OCI-LY7 (cell line): ENCODE results near the gene AGPAT3. TPM values are rescaled to one million over a fixed set of nuclear protein-coding genes. Genes with fewer than 3 reads are reported as not detected.

Experiments used
- BruUV-seq: library from RNA; stranded (reverse); fragments of 400-500 nt; replicated peaks from 2 replicates; lab custom pipeline; 2021; lab: Mats Ljungman, UMichigan
- CTCF ChIA-PET: fragments of 300-600 bp; sonication (Branson Sonifier 250); formaldehyde crosslinking; loops from one replicate; lab custom pipeline; 2022; ENCODE audit warnings: antibody characterized with exemption; ENCODE audit not compliant: unreplicated experiment; lab: Charles Lee
- POLR2A ChIA-PET: fragments of 300-600 bp; sonication (Branson Sonifier 250); formaldehyde crosslinking; loops from one replicate; lab custom pipeline; 2022; ENCODE audit warnings: antibody characterized with exemption; lab: Charles Lee
- DNase-seq: peaks from one replicate; pipeline ENCODE4 v3.0.0-alpha.2; 2015; ENCODE audit warnings: low spot score
- H2AFZ ChIP-seq: fragments of 200-600 bp; sonication (generic), shearing (Covaris generic); 2 replicates; pipeline ENCODE4 v1.6.1; 2014; ENCODE audit warnings: mild to moderate bottlenecking, antibody characterized with exemption, low read length, moderate library complexity
- H3K27ac ChIP-seq: fragments of 200-600 bp; sonication (generic); 2 replicates; pipeline ENCODE4 v1.5.1; 2014; ENCODE audit warnings: mixed run types, low read depth, mild to moderate bottlenecking, moderate library complexity, low read length, inconsistent platforms; ENCODE audit not compliant: poor library complexity, severe bottlenecking
- H3K36me3 ChIP-seq: fragments of 200-600 bp; sonication (generic); 2 replicates; pipeline ENCODE4 v1.6.1; 2014; ENCODE audit warnings: mild to moderate bottlenecking, antibody characterized with exemption, low read length, moderate library complexity, mixed read lengths; ENCODE audit not compliant: insufficient read depth
- H3K4me1 ChIP-seq: fragments of 200-600 bp; sonication (generic); 2 replicates; pipeline ENCODE4 v1.5.1; 2014; ENCODE audit warnings: mild to moderate bottlenecking, low read length; ENCODE audit not compliant: insufficient read depth, poor library complexity, severe bottlenecking
- H3K4me2 ChIP-seq: fragments of 200-600 bp; sonication (generic); 2 replicates; pipeline ENCODE4 v1.6.1; 2014; ENCODE audit warnings: mild to moderate bottlenecking, low read length
- H3K4me3 ChIP-seq: fragments of 200-600 bp; sonication (generic); 2 replicates; pipeline ENCODE4 v1.5.1; 2014; ENCODE audit warnings: mild to moderate bottlenecking, low read depth, low read length; ENCODE audit not compliant: poor library complexity, severe bottlenecking
- H3K79me2 ChIP-seq: fragments of 200-600 bp; sonication (generic); 2 replicates; pipeline ENCODE4 v1.6.1; 2016; ENCODE audit warnings: low read depth, mild to moderate bottlenecking, low read length, moderate library complexity, mixed read lengths; ENCODE audit not compliant: insufficient read depth
- H3K9me2 ChIP-seq: fragments of 200-600 bp; sonication (generic); 2 replicates; pipeline ENCODE4 v1.6.1; 2016; ENCODE audit warnings: mild to moderate bottlenecking, low read length, mixed read lengths; ENCODE audit not compliant: insufficient read depth
- H3K9me3 ChIP-seq: fragments of 200-600 bp; sonication (generic); 2 replicates; pipeline ENCODE4 v1.6.1; 2014; ENCODE audit warnings: mild to moderate bottlenecking, mixed run types, low read length, mixed read lengths
- H4K20me1 ChIP-seq: fragments of 200-600 bp; sonication (generic); 2 replicates; pipeline ENCODE4 v1.6.1; 2014; ENCODE audit warnings: mild to moderate bottlenecking, antibody characterized with exemption, low read length, moderate library complexity, mixed read lengths; ENCODE audit not compliant: insufficient read depth
- CTCF ChIP-seq: fragments of 200-600 bp; sonication (generic); conservative IDR thresholded peaks from 2 replicates; pipeline ENCODE4 v1.5.1; 2014; ENCODE audit warnings: mild to moderate bottlenecking, antibody characterized with exemption, low read length, moderate library complexity, mixed read lengths
- EZH2phosphoT487 ChIP-seq: fragments of 200-600 bp; sonication (generic); IDR thresholded peaks from 2 replicates; pipeline ENCODE4 v1.6.1; 2018; ENCODE audit warnings: low read depth, borderline replicate concordance, mild to moderate bottlenecking, mixed run types, antibody characterized with exemption, low read length, moderate library complexity, mixed read lengths
- intact Hi-C: fragments of 100-400 bp; cut with micrococcal nuclease; formaldehyde crosslinking; loops from one replicate; pipeline ENCODE4 v1.10.0; 2022; ENCODE audit not compliant: unreplicated experiment
- total RNA-seq, 2 experiments: library from RNA; depleted of rRNA in 1 of 2; stranded (reverse); fragments of >200 nt in 1 of 2; shearing (Covaris generic) in 1 of 2; gene quantifications; 2 replicates each; pipeline ENCODE4 v1.2.3, GENCODE V29; 2014 to 2022

AGPAT3 gene
- total RNA-seq, 2 experiments from 2014 or later, result 9.2 to 33.4 TPM

GRCh38 chr21:43954896-43955295, 89.9 kb downstream of the AGPAT3 start:
- Histone ChIP-seq H3K36me3 (no peaks in the 10 kb centered on the region), H2AFZ (no peak overlapping the region), H3K4me3 (no peak overlapping the region), H3K9me3 (no peaks in the 10 kb centered on the region), H3K4me1 (peaks cover 5% of the 10 kb centered on the region), H4K20me1 (no peaks in the 10 kb centered on the region), H3K27ac (no peak overlapping the region), H3K79me2 (no peaks in the 10 kb centered on the region), H3K9me2 (no peaks in the 10 kb centered on the region), H3K4me2 (no peak overlapping the region)
- no peak for DNase-seq
- intact Hi-C loops, result no loop called here
- ChIA-PET POLR2A (no interaction called here), CTCF (no interaction called here)
- BruUV-seq, result no TSS peak
- no peak for TF ChIP-seq CTCF
- TF ChIP-seq EZH2phosphoT487, result no peak

- H3K4me1 ChIP-seq, result peaks cover 5% of the 10 kb centered on the region
- no peak for DNase-seq
- CTCF ChIA-PET, result no interaction called here
- H3K4me2 ChIP-seq, result no peak overlapping the region
- no peaks in the 10 kb centered on the region for H3K79me2 ChIP-seq
- no peaks in the 10 kb centered on the region for H3K9me3 ChIP-seq
- no peak overlapping the region for H3K4me3 ChIP-seq
- no TSS peak for BruUV-seq
- no peak overlapping the region for H2AFZ ChIP-seq
- no peaks in the 10 kb centered on the region for H3K9me2 ChIP-seq
- H3K27ac ChIP-seq, result no peak overlapping the region
- POLR2A ChIA-PET, result interaction anchor here (0.7 kb wide), 1 partner anchor 294 kb away, joined by 4 read pairs; no protein-coding TSS in a partner anchor
- intact Hi-C loops, result no loop called here
- no peaks in the 10 kb centered on the region for H4K20me1 ChIP-seq
- TF ChIP-seq EZH2phosphoT487 (no peak), CTCF (no peak)
- no peaks in the 10 kb centered on the region for H3K36me3 ChIP-seq
These were observed 91.1 kb downstream of the AGPAT3 start for GRCh38 chr21:43956019-43956669.

GRCh38 chr21:43956670-43957035, 91.6 kb downstream of the AGPAT3 start:
- Histone ChIP-seq H3K4me3 (no peak overlapping the region), H3K27ac (no peak overlapping the region), H2AFZ (no peak overlapping the region), H3K79me2 (no peaks in the 10 kb centered on the region), H3K4me2 (no peak overlapping the region), H3K9me3 (no peaks in the 10 kb centered on the region), H3K9me2 (no peaks in the 10 kb centered on the region), H3K36me3 (no peaks in the 10 kb centered on the region), H4K20me1 (no peaks in the 10 kb centered on the region), H3K4me1 (peaks cover 5% of the 10 kb centered on the region)
- intact Hi-C loops, result no loop called here
- ChIA-PET POLR2A (no interaction called here), CTCF (no interaction called here)
- no peak for DNase-seq
- TF ChIP-seq CTCF, result no peak
- no peak for TF ChIP-seq EZH2phosphoT487
- BruUV-seq, result no TSS peak
